Astrocyte (in vitro differentiated cells and primary cell): ENCODE data around the gene SLC66A2.

Source experiments
- CTCF ChIP-seq: IDR thresholded peaks from 2 replicates; pipeline ENCODE4 v1.5.1; 2011; ENCODE audit warnings: low read depth, mild to moderate bottlenecking, inconsistent platforms, low read length, moderate library complexity; ENCODE audit not compliant: insufficient read depth
- EZH2 ChIP-seq: IDR thresholded peaks from 2 replicates; pipeline ENCODE4 v1.6.1; 2012; ENCODE audit warnings: mild to moderate bottlenecking, low read length, inconsistent platforms; ENCODE audit not compliant: insufficient read depth

GRCh38 chr18:79924814-79925731 lies 26.4 kb downstream of the SLC66A2 start:
- no peak for TF ChIP-seq CTCF
- TF ChIP-seq EZH2, result no peak
